K562 (cell line): ENCODE data around the gene KIF15. TPM values are rescaled to one million over a fixed set of nuclear protein-coding genes. Genes with fewer than 3 reads are reported as not detected.
A peak's percentile ranks its signal among the peaks of the same experiment; 100 is the strongest.

Source experiments
- CTCF ChIP-seq, 3 experiments: IDR thresholded peaks in 2 of 3; conservative IDR thresholded peaks in 1 of 3; 2 replicates each; pipeline ENCODE4 v1.5.1; 2011 to 2012; ENCODE audit warnings: low read length in 3 of 3, mild to moderate bottlenecking in 3 of 3, control low read depth in 2 of 3, improper control_type of control experiment in 1 of 3, inconsistent platforms in 1 of 3, low read depth in 1 of 3, mixed read lengths in 1 of 3, moderate library complexity in 1 of 3; ENCODE audit not compliant: insufficient read depth in 2 of 3
- ELF2 ChIP-seq: fragments of 250-450 bp; sonication (Bioruptor Pico); IDR thresholded peaks from 2 replicates; pipeline ENCODE4 v1.5.0; 2021; ENCODE audit warnings: mild to moderate bottlenecking
- HNRNPK ChIP-seq: fragments of 200-400 bp; formaldehyde crosslinking; IDR thresholded peaks from one replicate; pipeline ENCODE4 v1.6.1; 2018; ENCODE audit warnings: mild to moderate bottlenecking, low read depth, low read length; ENCODE audit not compliant: poor library complexity, severe bottlenecking
- NFYB ChIP-seq: IDR thresholded peaks from 2 replicates; pipeline ENCODE4 v1.6.1; 2011; ENCODE audit warnings: mild to moderate bottlenecking, moderate library complexity; ENCODE audit not compliant: insufficient read length; ENCODE audit errors: extremely low read depth
- POU5F1 ChIP-seq: fragments of 150-350 bp; IDR thresholded peaks from 2 replicates; pipeline ENCODE4 v1.6.1; 2014; ENCODE audit warnings: borderline replicate concordance, low read length, low read depth, mild to moderate bottlenecking; ENCODE audit not compliant: partially characterized antibody
- RBM34 ChIP-seq: fragments of 200-400 bp; formaldehyde crosslinking; IDR thresholded peaks from 2 replicates; pipeline ENCODE4 v1.6.1; 2018; ENCODE audit warnings: low read length, borderline replicate concordance; ENCODE audit not compliant: insufficient read depth
- SETDB1 ChIP-seq: IDR thresholded peaks from one replicate; pipeline ENCODE4 v1.6.1; 2012; ENCODE audit warnings: low read length, control low read depth, inconsistent platforms
- SMARCE1 ChIP-seq: fragments of 450-650 bp; IDR thresholded peaks from 2 replicates; pipeline ENCODE4 v1.7.1; 2016; ENCODE audit warnings: mild to moderate bottlenecking
- SRSF1 ChIP-seq: fragments of 200-400 bp; formaldehyde crosslinking; IDR thresholded peaks from 2 replicates; pipeline ENCODE4 v1.6.1; 2017; ENCODE audit warnings: mild to moderate bottlenecking, low read depth, low read length, moderate library complexity
- ZC3H4 ChIP-seq: sonication (generic); formaldehyde crosslinking; IDR thresholded peaks from 2 replicates; pipeline ENCODE4 v1.9.0; 2021; ENCODE audit warnings: missing genetic modification reagents, borderline replicate concordance
- ZNF124 ChIP-seq: sonication (generic); formaldehyde crosslinking; IDR thresholded peaks from 2 replicates; pipeline ENCODE4 v1.8.1; 2022; ENCODE audit warnings: missing genetic modification reagents
- ZNF184 ChIP-seq: sonication (generic); formaldehyde crosslinking; IDR thresholded peaks from 2 replicates; pipeline ENCODE4 v1.5.0; 2020; ENCODE audit warnings: missing genetic modification reagents
- polyA plus RNA-seq, 8 experiments: library from polyadenylated mRNA; depleted of rRNA in 4 of 8; stranded (reverse) in 5 of 8; unstranded in 3 of 8; fragments of >200 nt; fragmentation: Nextera tagmentation in 2 of 8; fragmentation: Illumina TruSeq in 1 of 8; extraction: Ambion mirVana in 2 of 8; extraction: Trizol in 1 of 8; gene quantifications; 2 replicates each; pipeline versions ENCODE4 v1.2.1 to v1.2.3, GENCODE V29; 2011 to 2014; ENCODE audit warnings: inconsistent platforms in 1 of 8, missing spikeins in 1 of 8
- total RNA-seq, 7 experiments: library from RNA; depleted of rRNA in 6 of 7; stranded (reverse); fragments of >200 nt in 6 of 7; fragmentation: Illumina TruSeq in 2 of 7; extraction: Trizol in 2 of 7; gene quantifications; 2 replicates each; pipeline versions ENCODE4 v1.2.1 to v1.2.3, GENCODE V29; 2011 to 2021; ENCODE audit warnings: low replicate concordance in 1 of 7
- TF ChIP-seq, protein P1 (sequence below), 2 experiments: fragments of 450-650 bp; IDR thresholded peaks; 2 replicates each; pipeline ENCODE4 v1.6.1; 2018; ENCODE audit warnings: mild to moderate bottlenecking in 2 of 2, low read depth in 1 of 2; ENCODE audit not compliant: partially characterized antibody in 2 of 2
- TF ChIP-seq, protein P2 (sequence below): fragments of 200-400 bp; formaldehyde crosslinking; IDR thresholded peaks from 2 replicates; pipeline ENCODE4 v1.6.1; 2017; ENCODE audit warnings: mild to moderate bottlenecking, low read depth, low read length, moderate library complexity
- TF ChIP-seq, protein P3 (sequence below): fragments of 250-450 bp; sonication (Bioruptor Pico); IDR thresholded peaks from 2 replicates; pipeline ENCODE4 v1.4.0; 2020
- TF ChIP-seq, protein P4 (sequence below): sonication (generic); IDR thresholded peaks from 2 replicates; pipeline ENCODE4 v1.6.1; 2016

The KIF15 gene
- total and polyA plus RNA-seq, 9 of the 15 experiments (the other 6 are each of a cell fraction or from before 2014, with no cell fraction given), result 9.0 to 45.9 (median 26.0) TPM

DNA sequence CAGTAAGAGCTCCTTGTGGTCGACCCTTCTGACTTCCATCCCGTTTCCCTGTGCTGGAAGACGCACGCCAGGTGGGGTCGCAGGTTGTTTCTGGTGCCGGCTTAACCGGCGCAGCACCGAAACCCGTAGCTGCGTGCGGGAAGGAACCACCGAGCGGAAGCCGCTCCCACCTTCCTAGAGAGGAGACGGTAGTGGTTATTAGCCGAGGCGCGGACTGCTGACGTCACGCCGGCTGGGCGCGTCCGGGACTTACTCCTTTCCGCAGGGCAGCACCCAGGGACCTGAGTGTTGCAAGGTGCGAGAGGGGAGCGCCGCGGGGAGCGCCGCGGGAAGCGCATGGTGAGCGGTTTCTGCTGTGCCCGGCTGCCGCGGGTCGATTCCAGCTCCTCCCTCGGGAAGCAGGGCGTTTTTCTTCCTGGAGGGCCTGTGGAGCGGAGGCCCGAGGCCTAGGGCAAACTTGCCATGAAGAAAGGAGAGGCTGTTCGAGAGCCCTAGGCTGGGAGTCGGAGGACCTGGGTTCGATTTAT, 32.1 kb upstream of the KIF15 start, which contains the start of gene ZNF501 (continued):
- TF ChIP-seq, protein P1, sequence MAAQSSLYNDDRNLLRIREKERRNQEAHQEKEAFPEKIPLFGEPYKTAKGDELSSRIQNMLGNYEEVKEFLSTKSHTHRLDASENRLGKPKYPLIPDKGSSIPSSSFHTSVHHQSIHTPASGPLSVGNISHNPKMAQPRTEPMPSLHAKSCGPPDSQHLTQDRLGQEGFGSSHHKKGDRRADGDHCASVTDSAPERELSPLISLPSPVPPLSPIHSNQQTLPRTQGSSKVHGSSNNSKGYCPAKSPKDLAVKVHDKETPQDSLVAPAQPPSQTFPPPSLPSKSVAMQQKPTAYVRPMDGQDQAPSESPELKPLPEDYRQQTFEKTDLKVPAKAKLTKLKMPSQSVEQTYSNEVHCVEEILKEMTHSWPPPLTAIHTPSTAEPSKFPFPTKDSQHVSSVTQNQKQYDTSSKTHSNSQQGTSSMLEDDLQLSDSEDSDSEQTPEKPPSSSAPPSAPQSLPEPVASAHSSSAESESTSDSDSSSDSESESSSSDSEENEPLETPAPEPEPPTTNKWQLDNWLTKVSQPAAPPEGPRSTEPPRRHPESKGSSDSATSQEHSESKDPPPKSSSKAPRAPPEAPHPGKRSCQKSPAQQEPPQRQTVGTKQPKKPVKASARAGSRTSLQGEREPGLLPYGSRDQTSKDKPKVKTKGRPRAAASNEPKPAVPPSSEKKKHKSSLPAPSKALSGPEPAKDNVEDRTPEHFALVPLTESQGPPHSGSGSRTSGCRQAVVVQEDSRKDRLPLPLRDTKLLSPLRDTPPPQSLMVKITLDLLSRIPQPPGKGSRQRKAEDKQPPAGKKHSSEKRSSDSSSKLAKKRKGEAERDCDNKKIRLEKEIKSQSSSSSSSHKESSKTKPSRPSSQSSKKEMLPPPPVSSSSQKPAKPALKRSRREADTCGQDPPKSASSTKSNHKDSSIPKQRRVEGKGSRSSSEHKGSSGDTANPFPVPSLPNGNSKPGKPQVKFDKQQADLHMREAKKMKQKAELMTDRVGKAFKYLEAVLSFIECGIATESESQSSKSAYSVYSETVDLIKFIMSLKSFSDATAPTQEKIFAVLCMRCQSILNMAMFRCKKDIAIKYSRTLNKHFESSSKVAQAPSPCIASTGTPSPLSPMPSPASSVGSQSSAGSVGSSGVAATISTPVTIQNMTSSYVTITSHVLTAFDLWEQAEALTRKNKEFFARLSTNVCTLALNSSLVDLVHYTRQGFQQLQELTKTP (IDR thresholded peaks at IDR 0.05; ENCODE audit: low read depth in 1 of 2, partially characterized antibody in 2 of 2), result no peak
- no peak for TF ChIP-seq ZC3H4 (CRISPR knock-in tag)
- peak; percentile 68 for TF ChIP-seq ELF2 (CRISPR knock-in tag)
- peak; percentile 21 for TF ChIP-seq POU5F1
- no peak for TF ChIP-seq SMARCE1
- TF ChIP-seq, protein P2, sequence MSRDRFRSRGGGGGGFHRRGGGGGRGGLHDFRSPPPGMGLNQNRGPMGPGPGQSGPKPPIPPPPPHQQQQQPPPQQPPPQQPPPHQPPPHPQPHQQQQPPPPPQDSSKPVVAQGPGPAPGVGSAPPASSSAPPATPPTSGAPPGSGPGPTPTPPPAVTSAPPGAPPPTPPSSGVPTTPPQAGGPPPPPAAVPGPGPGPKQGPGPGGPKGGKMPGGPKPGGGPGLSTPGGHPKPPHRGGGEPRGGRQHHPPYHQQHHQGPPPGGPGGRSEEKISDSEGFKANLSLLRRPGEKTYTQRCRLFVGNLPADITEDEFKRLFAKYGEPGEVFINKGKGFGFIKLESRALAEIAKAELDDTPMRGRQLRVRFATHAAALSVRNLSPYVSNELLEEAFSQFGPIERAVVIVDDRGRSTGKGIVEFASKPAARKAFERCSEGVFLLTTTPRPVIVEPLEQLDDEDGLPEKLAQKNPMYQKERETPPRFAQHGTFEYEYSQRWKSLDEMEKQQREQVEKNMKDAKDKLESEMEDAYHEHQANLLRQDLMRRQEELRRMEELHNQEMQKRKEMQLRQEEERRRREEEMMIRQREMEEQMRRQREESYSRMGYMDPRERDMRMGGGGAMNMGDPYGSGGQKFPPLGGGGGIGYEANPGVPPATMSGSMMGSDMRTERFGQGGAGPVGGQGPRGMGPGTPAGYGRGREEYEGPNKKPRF, result no peak
- TF ChIP-seq RBM34, result no peak
- TF ChIP-seq ZNF124 (CRISPR knock-in tag), result no peak
- peak; percentile 97 for TF ChIP-seq SRSF1
- TF ChIP-seq, protein P3, sequence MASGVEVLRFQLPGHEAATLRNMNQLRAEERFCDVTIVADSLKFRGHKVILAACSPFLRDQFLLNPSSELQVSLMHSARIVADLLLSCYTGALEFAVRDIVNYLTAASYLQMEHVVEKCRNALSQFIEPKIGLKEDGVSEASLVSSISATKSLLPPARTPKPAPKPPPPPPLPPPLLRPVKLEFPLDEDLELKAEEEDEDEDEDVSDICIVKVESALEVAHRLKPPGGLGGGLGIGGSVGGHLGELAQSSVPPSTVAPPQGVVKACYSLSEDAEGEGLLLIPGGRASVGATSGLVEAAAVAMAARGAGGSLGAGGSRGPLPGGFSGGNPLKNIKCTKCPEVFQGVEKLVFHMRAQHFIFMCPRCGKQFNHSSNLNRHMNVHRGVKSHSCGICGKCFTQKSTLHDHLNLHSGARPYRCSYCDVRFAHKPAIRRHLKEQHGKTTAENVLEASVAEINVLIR (CRISPR knock-in tag), result peak; percentile 97
- no peak for TF ChIP-seq HNRNPK
- no peak for TF ChIP-seq ZNF184 (CRISPR knock-in tag)
- TF ChIP-seq CTCF (IDR thresholded peaks at IDR 0.05 in 2 of 3, conservative IDR thresholded peaks at IDR 0.05 in 1 of 3; ENCODE audit: insufficient read depth in 2 of 3, low read depth in 1 of 3, low read length in 3 of 3), result peak in 1 of 3 experiments; percentile 8; a peak in 1 of 6 replicates
- no peak for TF ChIP-seq NFYB
- no peak for TF ChIP-seq SETDB1
- TF ChIP-seq, protein P4, sequence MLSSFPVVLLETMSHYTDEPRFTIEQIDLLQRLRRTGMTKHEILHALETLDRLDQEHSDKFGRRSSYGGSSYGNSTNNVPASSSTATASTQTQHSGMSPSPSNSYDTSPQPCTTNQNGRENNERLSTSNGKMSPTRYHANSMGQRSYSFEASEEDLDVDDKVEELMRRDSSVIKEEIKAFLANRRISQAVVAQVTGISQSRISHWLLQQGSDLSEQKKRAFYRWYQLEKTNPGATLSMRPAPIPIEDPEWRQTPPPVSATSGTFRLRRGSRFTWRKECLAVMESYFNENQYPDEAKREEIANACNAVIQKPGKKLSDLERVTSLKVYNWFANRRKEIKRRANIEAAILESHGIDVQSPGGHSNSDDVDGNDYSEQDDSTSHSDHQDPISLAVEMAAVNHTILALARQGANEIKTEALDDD, result no peak
